NCI-H345 treated with DMSO at 0.1 percent for 48 hours (cell line): ENCODE results near the gene STEEP1.
"Not testable (repeated sequence)": the region's sequence is repeated elsewhere in the genome, so short reads cannot be mapped to it uniquely, and the experiment has no call there.

ENCODE experiments used
- DNase-seq: peaks from one replicate; lab custom pipeline; 2025; ENCODE audit not compliant: unreplicated experiment; lab: John Stamatoyannopoulos, UW

Gene STEEP1

GRCh38 chrX:119537487-119537886, 27.7 kb downstream of the STEEP1 start:
- no peak for DNase-seq

GRCh38 chrX:119529345-119530276, 35.6 kb downstream of the STEEP1 start:
- no peak for DNase-seq

GRCh38 chrX:119523664-119524184, 41.5 kb downstream of the STEEP1 start:
- DNase-seq, result no peak

- no peak for DNase-seq
Observed at GRCh38 chrX:119521246-119521645, 44.0 kb downstream of the STEEP1 start.

- no peak for DNase-seq
Observed at GRCh38 chrX:119518371-119518770, 46.8 kb downstream of the STEEP1 start.

GRCh38 chrX:119516157-119516702, 49.0 kb downstream of the STEEP1 start:
- DNase-seq, result peak; percentile 53

GRCh38 chrX:119512146-119512800, 52.9 kb downstream of the STEEP1 start:
- DNase-seq, result peak; percentile 18

GRCh38 chrX:119507206-119507605, 58.0 kb downstream of the STEEP1 start:
- DNase-seq, result no peak

GRCh38 chrX:119505945-119506344, 59.3 kb downstream of the STEEP1 start:
- DNase-seq, result no peak

- not testable (repeated sequence) for DNase-seq
Observed at GRCh38 chrX:119505145-119505544, 60.1 kb downstream of the STEEP1 start.

- DNase-seq, result no peak
Observed at GRCh38 chrX:119503484-119503861, 61.7 kb downstream of the STEEP1 start.

GRCh38 chrX:119502727-119503483, 62.3 kb downstream of the STEEP1 start:
- DNase-seq, result peak; percentile 91

- no peak for DNase-seq
Observed at GRCh38 chrX:119501511-119502148, 63.6 kb downstream of the STEEP1 start.

- DNase-seq, result no peak
Observed at GRCh38 chrX:119500061-119500800, 65.0 kb downstream of the STEEP1 start.

- DNase-seq, result no peak
Observed at GRCh38 chrX:119497185-119497584, 68.0 kb downstream of the STEEP1 start.

- DNase-seq, result no peak
Observed at GRCh38 chrX:119495734-119496726, 69.2 kb downstream of the STEEP1 start.

- not testable (repeated sequence) for DNase-seq
Observed at GRCh38 chrX:119493851-119494495, 71.2 kb downstream of the STEEP1 start.

- DNase-seq, result no peak
Observed at GRCh38 chrX:119492463-119492862, 72.7 kb downstream of the STEEP1 start.
